CD4-positive, alpha-beta T cell (primary cell): ENCODE measurements around the gene QTRT2. TPM values are rescaled to one million over a fixed set of nuclear protein-coding genes. Genes with fewer than 3 reads are reported as not detected.

Source experiments
- ATAC-seq: fragments of 200-7000 bp; cut with Tn5 transposase; one replicate; pipeline ENCODE4 v1.10.0; 2022; ENCODE audit warnings: mild to moderate bottlenecking; ENCODE audit not compliant: poor library complexity
- CTCF ChIA-PET: fragments of 350-600 bp; sonication (Branson Sonifier 250); formaldehyde crosslinking; loops from one replicate; lab custom pipeline; 2021; ENCODE audit warnings: antibody characterized with exemption, inconsistent platforms; lab: Charles Lee
- POLR2A ChIA-PET: fragments of 350-600 bp; sonication (Branson Sonifier 250); formaldehyde crosslinking; loops from one replicate; lab custom pipeline; 2021; ENCODE audit warnings: antibody characterized with exemption, inconsistent platforms; lab: Charles Lee
- DNase-seq, 14 experiments: peaks; one replicate each; pipeline ENCODE4 v3.0.0-alpha.2; 2013 to 2020; ENCODE audit warnings: mixed read lengths in 2 of 14
- H3K27ac ChIP-seq, 2 donors: one replicate each; pipeline versions ENCODE4 v1.5.1 to v1.7.0; 2013; ENCODE audit warnings: low read length in 2 of 2, low read depth in 1 of 2, mild to moderate bottlenecking in 1 of 2
- H3K27me3 ChIP-seq, 2 experiments: 1 replicate in 1 of 2; 2 replicates in 1 of 2; pipeline versions ENCODE4 v1.6.1 to v1.7.0; 2013; ENCODE audit warnings: low read length in 2 of 2, control low read depth in 1 of 2, mild to moderate bottlenecking in 1 of 2, moderate library complexity in 1 of 2; ENCODE audit not compliant: insufficient read depth in 2 of 2, control insufficient read depth in 1 of 2
- H3K36me3 ChIP-seq: one replicate; pipeline ENCODE4 v1.6.1; 2013; ENCODE audit warnings: low read length, control low read depth; ENCODE audit not compliant: insufficient read depth
- H3K4me1 ChIP-seq: one replicate; pipeline ENCODE4 v1.6.1; 2013; ENCODE audit warnings: low read length, control low read depth; ENCODE audit not compliant: insufficient read depth
- H3K4me3 ChIP-seq: one replicate; pipeline ENCODE4 v1.5.1; 2013; ENCODE audit warnings: mild to moderate bottlenecking, low read length, moderate library complexity
- H3K9me3 ChIP-seq, 2 experiments: 1 replicate in 1 of 2; 2 replicates in 1 of 2; pipeline versions ENCODE4 v1.6.1 to v1.7.0; 2013; ENCODE audit warnings: low read length in 2 of 2, mild to moderate bottlenecking in 2 of 2, control low read depth in 1 of 2, moderate library complexity in 1 of 2; ENCODE audit not compliant: control insufficient read depth in 1 of 2, insufficient read depth in 1 of 2
- H3K27ac Mint-ChIP-seq: one replicate; pipeline ENCODE4 v1.8.0; 2020; ENCODE audit warnings: mixed read lengths
- H3K27me3 Mint-ChIP-seq: one replicate; pipeline ENCODE4 v1.8.0; 2021; ENCODE audit warnings: mixed read lengths
- H3K36me3 Mint-ChIP-seq: one replicate; pipeline ENCODE4 v1.8.0; 2021; ENCODE audit warnings: low read depth, mixed read lengths
- H3K4me1 Mint-ChIP-seq: one replicate; pipeline ENCODE4 v1.8.0; 2021; ENCODE audit warnings: low read depth, mixed read lengths
- H3K4me3 Mint-ChIP-seq: one replicate; pipeline ENCODE4 v1.8.0; 2020; ENCODE audit warnings: mild to moderate bottlenecking, mixed read lengths
- H3K9me3 Mint-ChIP-seq: one replicate; pipeline ENCODE4 v1.8.0; 2020; ENCODE audit warnings: mixed read lengths
- intact Hi-C, 2 experiments: fragments of 100-400 bp; cut with DNase I in 1 of 2; cut with micrococcal nuclease in 1 of 2; formaldehyde crosslinking; loops; one replicate each; pipeline versions ENCODE4 v1.15.1 to v1.9.0; 2023 to 2025; cut with DNase I, micrococcal nuclease
- polyA plus RNA-seq, 2 donors: library from polyadenylated mRNA; unstranded; fragments of 120-200 nt; gene quantifications; one replicate each; pipeline ENCODE4 v1.2.1, GENCODE V29; 2013
- total RNA-seq, 174 experiments: library from RNA in 2 of 174; stranded (reverse) in 2 of 174; gene quantifications; one replicate each; pipeline ENCODE4 v1.2.3 and lab custom pipeline; 2021 to 2026
- TF ChIP-seq, protein P1 (sequence below): fragments of 200-600 bp; IDR thresholded peaks from one replicate; pipeline ENCODE4 v1.8.0; 2022; ENCODE audit warnings: antibody characterized with exemption, mild to moderate bottlenecking

The QTRT2 gene
- total RNA-seq, result 10 to 100 TPM; 22.8 to 27.0 TPM
- 17.6 TPM for polyA plus RNA-seq (2013, experiment 1 of 2)
- polyA plus RNA-seq (2013, experiment 2 of 2), result 21.2 TPM
- total RNA-seq (lab: John Stamatoyannopoulos, UW), result 30.2 to 185 (median 58.5) reads per million in 172 experiments

DNA sequence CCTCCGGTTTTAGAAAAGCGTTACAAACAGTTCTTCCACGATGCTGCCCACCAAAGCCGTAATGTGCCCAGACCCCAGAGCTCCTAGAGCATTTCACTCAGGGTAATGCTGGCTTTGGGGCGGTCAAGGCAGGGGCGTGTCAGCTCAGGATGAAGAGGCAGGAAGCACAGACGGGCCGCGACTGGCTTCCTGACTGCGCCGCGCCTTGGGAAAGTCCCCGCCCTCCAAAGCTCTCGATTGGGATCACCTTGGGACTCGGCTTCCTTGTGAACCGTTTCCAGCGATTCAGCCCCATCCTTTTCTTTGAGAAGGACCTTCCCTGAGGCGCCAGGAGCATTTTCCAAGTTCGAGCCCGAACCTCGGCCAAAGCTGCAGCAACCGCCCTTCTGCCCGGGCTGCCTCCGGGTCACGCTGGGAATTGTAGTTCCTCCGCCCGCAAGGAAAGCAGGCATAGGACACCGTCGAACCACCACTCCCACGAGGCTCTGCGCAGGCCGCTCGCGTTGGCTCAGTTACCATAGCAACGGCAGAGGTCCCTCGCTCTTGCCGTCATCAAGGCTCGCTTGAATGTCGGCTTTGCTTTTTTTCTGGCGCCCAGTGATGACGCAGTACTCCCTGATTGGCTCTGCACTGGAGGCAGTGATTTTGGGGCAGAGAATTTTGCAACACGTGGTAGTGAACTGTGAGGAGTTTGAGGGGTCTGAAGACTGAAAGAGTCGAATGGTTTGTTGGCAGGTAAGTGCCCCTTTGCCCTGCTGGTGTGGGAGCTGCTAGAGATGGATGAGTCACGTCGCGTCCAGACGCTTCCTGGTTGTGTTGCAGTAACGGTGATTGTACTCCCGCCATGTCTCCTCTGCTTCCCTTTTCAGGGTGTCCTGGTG, at the start of gene QTRT2, which contains the start of gene CCDC191:
QTRT2 (plus strand) TSS at position 608 of the 881 bp plus-strand sequence. CDS start 8,521 bp downstream, outside the sequence.
CCDC191 (minus strand) TSS at position 397 of the 881 bp plus-strand sequence; CDS start at position 337, 60 bp downstream.
- Mint-ChIP-seq H3K4me1 (peaks cover 53% of the 10 kb centered on the region), H3K36me3 (peaks cover 38% of the 10 kb centered on the region), H3K27ac (peak within 1 kb of the TSS; percentile 94), H3K4me3 (peak within 1 kb of the TSS; percentile 95), H3K27me3 (no peaks in the 10 kb centered on the region), H3K9me3 (no peaks in the 10 kb centered on the region)
- POLR2A ChIA-PET, result interaction anchor here (0.5 to 1.7 kb wide), 8 partner anchors 9 to 1603 kb away, joined by 3 to 6 read pairs (median 3); partner anchors contain the start of gene ATP6V1A
- no peaks in the 10 kb centered on the region for H3K27me3 ChIP-seq
- no peaks in the 10 kb centered on the region for H3K9me3 ChIP-seq
- peak; percentile 93 to 100 (median 97) for DNase-seq
- CTCF ChIA-PET, result interaction anchor here (1.3 kb wide), 1 partner anchor 320 kb away, joined by 6 read pairs; no protein-coding TSS in a partner anchor
- peak within 1 kb of the TSS; percentile 87 to 96 for H3K27ac ChIP-seq
- intact Hi-C loops, result loop anchor here (2.0 to 10.0 kb wide), 11 partner anchors 109 to 1726 kb away; partner anchors contain the start of genes GRAMD1C (in 2 of the 2), ATG3 (in 1 of the 2), ATP6V1A (in 1 of the 2) and NAA50 (in 1 of the 2)
- peaks cover 18% of the 10 kb centered on the region for H3K4me1 ChIP-seq
- peak within 1 kb of the TSS; percentile 88 for H3K4me3 ChIP-seq
- ATAC-seq, result peak; percentile 95
- TF ChIP-seq, protein P1, sequence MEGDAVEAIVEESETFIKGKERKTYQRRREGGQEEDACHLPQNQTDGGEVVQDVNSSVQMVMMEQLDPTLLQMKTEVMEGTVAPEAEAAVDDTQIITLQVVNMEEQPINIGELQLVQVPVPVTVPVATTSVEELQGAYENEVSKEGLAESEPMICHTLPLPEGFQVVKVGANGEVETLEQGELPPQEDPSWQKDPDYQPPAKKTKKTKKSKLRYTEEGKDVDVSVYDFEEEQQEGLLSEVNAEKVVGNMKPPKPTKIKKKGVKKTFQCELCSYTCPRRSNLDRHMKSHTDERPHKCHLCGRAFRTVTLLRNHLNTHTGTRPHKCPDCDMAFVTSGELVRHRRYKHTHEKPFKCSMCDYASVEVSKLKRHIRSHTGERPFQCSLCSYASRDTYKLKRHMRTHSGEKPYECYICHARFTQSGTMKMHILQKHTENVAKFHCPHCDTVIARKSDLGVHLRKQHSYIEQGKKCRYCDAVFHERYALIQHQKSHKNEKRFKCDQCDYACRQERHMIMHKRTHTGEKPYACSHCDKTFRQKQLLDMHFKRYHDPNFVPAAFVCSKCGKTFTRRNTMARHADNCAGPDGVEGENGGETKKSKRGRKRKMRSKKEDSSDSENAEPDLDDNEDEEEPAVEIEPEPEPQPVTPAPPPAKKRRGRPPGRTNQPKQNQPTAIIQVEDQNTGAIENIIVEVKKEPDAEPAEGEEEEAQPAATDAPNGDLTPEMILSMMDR, result no peak
- peaks cover 8% of the 10 kb centered on the region for H3K36me3 ChIP-seq

GRCh38 chr3:114011059-114011797, 45.3 kb upstream of the QTRT2 start:
- intact Hi-C loops, result no loop called here
- H3K27ac Mint-ChIP-seq, result no peak overlapping the region

More at GRCh38 chr3:114011059-114011797, 45.3 kb upstream of the QTRT2 start:
- H3K36me3 Mint-ChIP-seq, result peaks cover 19% of the 10 kb centered on the region
- H3K4me3 Mint-ChIP-seq, result no peak overlapping the region
- no peaks in the 10 kb centered on the region for H3K4me1 Mint-ChIP-seq
- H3K27me3 Mint-ChIP-seq, result no peaks in the 10 kb centered on the region
- H3K9me3 Mint-ChIP-seq, result no peaks in the 10 kb centered on the region
- H3K36me3 ChIP-seq, result no peaks in the 10 kb centered on the region
- H3K9me3 ChIP-seq, result no peaks in the 10 kb centered on the region
- no peaks in the 10 kb centered on the region for H3K27me3 ChIP-seq
- no peak overlapping the region for H3K27ac ChIP-seq
- H3K4me1 ChIP-seq, result no peaks in the 10 kb centered on the region
- CTCF ChIA-PET, result interaction anchor here (0.6 kb wide), 1 partner anchor 21 kb away, joined by 3 read pairs; no protein-coding TSS in a partner anchor
- no peak overlapping the region for H3K4me3 ChIP-seq
- TF ChIP-seq, protein P1, result no peak
- DNase-seq (no peak), ATAC-seq (no peak)
- POLR2A ChIA-PET, result no interaction called here
